GM19099 (cell line): ENCODE results near the gene YTHDC1.

Experiments
- POLR2A ChIP-seq: IDR thresholded peaks from 3 replicates; pipeline ENCODE4 v1.6.1; 2011; ENCODE audit warnings: low read depth; ENCODE audit not compliant: insufficient read length; ENCODE audit errors: extremely low read depth

Gene YTHDC1

DNA sequence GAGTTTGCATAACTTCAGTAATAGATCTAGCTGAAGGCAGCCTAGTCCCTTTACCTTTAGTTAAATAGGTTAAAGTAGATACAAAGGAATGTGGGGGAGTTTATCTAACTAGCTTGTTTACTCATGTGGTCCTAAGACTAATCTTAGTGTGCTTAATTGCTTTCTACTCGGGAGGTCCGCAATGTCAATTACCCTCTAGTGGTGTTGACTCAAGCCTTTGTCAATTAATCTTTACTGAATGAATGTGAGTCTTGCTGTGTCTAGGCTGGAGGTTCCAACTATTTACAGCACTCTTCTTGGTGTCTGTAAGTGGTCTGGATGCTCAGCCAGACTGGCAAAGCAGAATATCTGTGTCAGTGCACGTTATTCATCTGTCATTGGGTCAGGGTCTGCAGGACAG, 17.9 kb upstream of the YTHDC1 start:
- TF ChIP-seq POLR2A: no peak

DNA sequence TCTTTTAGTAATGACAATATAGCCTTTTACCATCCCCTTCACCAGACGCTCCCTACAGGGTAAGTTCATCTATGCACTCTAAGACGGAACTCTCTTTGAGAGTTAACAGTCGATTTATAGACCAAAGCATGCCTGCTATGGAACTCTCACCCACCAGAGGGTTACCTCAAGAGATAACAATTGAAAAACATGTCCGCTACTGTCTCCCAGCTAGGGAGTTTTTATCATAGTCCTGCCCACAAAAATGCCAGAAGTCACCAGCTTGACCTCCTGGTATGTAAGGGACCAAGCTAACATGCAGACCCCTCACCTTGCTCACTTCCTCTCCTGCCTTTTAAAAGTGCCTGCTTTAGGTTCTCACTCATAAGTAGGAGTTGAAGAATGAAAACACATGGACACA, 16.7 kb upstream of the YTHDC1 start:
- no peak for TF ChIP-seq POLR2A

DNA sequence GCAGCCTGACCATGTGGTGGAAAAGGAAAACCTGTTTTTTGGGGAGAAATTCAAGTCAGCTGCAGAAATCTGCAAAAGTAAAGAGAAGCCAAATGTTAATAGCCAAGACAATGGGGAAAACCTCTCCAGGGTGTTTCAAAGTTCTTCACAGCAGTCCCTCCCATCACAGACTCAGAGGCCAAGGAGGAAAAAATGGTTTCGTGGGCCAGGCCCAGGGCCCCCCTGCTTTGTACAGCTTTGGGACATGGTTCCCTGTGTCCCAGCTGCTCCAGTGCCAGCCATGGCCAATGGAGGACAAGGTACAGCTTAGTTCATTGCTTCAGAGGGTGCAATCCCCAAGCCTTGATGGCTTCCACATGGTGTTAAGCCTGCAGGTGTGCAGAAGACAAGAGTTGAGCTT, 15.2 kb upstream of the YTHDC1 start:
- TF ChIP-seq POLR2A: no peak

DNA sequence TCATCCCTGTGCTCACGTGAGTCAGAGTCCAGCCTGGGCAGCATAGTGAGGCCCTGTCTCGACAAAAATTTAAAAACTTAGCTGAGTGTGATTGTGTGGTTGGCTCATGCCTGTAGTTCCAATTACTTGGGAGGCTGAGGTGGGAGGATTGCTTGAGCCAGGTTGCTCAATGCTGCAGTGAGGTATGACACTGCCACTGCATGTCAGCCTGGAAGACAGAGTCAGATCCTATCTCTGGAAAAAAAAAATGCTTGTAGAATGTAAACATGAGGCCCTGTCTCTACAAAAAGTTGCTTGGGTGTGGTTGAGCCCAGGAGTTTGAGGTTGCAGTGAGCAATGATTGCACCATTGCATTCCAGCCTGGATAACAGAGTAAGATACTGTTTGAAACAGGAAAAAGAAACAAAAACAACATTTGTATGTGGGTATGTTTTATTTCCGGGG, 11.3 kb upstream of the YTHDC1 start:
- TF ChIP-seq POLR2A: no peak

DNA sequence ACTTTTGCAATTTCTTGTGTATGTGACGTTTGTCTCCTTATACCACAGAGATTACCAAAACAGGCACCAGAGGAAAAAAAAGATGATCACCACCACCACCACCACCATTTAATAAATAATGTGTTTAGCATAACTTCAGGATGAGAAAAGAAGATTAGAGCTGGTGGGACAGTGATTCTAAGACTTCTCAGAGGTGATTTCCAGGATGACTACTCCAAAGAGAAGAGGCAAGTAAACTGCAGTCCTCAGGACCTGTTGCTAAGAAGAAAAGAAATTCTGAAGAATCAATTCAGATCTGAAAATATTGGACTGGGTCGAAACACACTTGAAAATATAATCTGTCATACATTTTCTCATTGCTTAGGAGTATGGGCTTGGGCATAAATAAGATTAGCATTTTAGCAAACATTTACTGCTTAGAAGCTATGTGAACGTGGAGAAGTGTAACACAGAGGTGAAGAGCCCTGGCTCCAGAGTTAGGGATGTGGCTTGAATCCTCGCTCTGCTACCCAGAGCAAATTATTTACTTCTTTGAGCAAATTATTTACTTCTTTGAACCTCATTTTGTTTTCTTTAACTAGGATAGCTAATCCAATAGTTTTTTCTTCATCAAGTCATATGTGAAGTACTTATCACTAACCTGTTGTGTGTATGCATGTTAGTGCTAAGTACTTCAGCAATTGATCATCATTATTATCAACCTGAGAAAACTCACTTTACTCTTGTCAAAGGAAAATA, 10.5 kb upstream of the YTHDC1 start:
- TF ChIP-seq POLR2A: no peak

DNA sequence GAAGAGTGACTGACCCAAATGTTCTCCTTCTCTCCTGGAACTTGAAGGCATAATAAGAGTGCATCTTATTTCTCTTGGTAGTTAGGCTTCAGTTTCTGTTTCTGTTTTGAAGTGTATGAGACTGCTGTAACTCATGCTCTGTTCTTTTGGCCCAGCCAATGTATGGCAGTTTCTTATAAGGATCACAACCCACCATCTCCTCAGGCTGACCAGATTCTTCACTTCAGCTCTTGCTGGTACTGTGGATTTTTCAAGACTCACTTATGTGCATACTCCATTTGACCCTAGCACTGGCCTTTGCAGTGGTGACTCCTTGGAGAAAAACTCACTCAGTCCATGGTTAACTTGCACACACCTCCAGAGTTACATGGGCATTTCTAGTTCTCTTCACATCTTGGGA, 9.6 kb upstream of the YTHDC1 start:
- no peak for TF ChIP-seq POLR2A

DNA sequence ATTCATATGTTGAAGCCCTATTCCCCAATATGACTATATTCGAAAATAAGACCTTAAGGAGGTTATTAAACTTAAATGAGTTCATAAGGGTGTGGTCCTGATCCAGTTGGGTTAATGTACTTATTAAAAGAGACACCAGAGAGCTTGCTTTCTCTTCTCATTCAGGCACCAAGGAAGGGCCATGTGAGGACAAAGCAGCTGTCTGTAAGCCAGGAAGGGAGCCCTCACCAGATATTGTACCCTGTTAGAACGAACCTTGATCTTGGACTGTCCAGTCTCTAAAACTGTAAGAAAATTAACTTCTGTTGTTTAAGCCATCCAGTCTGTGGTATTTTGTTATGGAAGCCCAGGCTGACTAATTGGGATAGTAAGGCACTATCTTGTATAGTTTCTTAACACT, 9.1 kb upstream of the YTHDC1 start:
- TF ChIP-seq POLR2A: no peak

DNA sequence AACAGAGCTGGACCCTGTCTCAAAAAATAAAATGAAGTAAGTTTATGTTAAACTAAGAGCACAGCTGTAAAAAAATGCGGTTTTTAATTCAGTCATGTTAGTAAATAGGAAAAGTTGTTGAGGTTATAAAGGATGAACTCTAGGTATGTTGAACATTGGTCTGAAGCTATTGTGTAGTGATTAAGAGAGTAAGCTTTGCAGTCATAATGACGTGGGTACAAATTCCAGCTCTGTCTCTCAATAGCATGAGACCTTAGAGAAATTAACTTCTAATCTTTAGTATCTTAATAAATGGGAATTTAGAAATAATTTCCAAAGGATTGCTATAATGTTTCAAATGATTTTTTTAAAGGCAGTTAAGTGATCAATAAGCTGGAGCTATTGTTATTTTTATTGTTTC, 2.9 kb upstream of the YTHDC1 start:
- TF ChIP-seq POLR2A: no peak

DNA sequence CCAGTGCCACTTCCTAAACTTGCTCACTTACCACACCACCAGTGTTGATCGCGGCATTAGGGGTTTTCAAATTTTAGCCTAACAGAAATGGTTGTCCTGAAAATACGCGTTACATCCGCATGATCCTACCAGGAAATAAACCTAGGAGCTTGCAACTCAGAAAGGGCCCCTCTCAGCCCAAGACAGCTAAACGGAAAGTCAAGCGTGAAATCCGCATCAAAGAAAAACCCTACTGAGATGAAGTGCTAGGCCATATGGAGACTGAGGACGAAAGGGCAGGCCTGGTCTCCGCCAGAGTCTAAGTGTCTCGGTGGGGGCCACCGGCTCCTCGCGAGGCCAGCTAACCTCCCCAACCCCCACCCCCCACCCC, 626 bp downstream of the YTHDC1 start:
- no peak for TF ChIP-seq POLR2A

DNA sequence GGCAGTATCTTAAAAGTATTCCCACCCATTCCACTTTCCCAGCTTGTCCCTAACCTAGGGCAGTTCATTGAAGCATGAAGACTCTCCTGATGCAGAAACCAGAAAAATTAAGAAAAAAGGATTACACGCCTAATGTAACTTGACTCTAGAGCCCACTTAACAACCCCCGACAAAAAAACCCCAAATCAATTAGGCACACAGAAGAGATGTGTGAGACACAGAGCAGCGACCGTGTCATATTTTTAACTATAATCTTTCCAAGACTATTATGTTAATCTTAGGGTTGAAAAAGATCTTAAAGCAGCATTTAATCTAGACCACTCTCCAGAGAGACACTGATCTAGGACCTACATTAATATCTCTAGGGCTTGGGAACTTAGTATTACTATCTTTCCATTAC, 1.3 kb downstream of the YTHDC1 start:
- TF ChIP-seq POLR2A: no peak

DNA sequence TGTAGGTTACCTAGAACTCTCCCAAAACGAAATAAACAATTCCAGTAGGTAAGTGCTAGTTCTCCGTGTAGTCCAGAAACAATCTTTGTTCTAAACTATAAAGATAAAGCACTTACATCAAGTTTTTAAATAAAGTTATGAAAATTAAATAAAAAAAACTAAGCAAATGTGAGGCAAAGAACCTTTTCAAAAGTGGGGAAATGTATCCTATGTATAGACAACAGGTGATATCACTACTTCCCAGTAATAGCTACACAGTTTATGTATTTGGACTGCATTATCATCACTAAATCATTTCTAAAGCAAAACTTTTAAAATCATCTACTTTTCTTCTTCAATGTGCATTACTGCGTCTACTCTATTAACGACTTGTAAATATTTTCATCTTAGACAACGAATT, 2.0 kb downstream of the YTHDC1 start:
- TF ChIP-seq POLR2A: no peak

DNA sequence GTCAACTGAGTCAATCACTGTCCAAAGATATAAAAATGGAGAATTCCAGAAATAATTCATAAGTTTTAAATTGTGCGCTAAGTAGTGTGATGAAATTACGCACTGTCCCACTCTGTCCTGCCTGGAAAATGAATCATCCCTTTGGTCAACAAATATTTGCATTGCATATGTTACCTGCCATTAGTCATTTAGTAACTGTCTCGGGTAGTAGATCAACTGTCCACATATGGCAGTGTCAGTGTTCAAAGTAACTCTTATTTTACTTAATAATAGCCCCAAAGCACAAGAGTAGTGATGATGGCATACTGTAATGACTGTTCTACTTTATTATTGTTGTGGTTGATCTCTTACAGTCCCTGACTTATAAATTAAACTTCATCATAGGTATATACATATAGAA, 3.4 kb downstream of the YTHDC1 start:
- no peak for TF ChIP-seq POLR2A

DNA sequence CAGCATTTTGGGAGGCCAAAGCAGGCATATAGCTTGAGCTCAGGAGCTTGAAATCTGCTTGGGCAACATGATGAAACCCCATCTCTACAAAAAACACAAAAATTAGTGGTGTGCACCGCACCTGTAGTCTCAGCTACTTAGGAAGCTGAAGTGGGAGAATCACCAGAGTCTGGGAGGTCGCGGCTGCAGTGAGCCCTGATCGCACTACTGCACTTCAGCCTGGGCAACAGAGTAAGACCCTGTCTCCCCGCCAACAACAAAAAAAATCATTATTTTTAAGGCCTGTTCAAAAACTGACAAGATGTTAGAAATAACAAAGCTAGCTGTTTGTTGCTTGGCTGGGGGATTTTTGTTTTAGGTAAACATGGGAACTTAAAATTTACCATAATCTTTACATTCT, 5.1 kb downstream of the YTHDC1 start:
- TF ChIP-seq POLR2A: no peak

DNA sequence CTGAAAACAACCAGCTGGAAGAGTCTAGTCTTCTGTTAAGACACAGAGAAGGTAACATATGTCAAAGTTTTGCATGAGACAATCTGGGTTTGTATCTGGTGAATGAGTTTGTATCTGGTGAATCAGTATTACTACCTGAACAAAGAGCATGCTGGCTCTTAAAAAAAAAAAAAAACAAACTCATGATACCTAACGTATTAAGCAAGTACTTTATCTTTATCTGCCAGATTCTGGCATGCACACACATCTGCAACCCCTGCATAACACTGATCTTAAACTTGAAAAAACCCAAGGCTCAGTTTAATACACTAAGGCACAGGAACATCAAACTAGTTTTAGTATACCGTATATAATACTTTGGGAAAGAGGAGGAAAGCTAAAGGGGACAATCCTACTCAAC, 5.8 kb downstream of the YTHDC1 start:
- no peak for TF ChIP-seq POLR2A

DNA sequence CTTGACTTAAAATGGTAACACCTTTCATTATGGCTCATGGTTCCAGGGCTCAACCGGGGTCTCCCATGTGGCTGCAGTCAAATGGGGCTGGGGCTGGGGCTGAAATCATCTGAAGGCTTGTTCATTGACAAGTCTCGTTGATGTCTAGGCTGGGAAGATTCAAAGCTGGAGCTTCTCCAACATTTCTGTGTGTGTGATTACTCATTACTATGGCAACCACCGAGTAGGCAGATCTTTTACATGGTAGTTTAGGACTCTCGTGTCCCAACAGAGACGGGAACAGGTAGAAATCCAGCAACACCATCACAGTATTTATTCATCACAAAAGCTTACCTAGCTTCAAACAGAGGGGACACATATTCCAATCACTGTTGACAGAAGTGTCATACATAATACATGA, 7.8 kb downstream of the YTHDC1 start:
- no peak for TF ChIP-seq POLR2A

DNA sequence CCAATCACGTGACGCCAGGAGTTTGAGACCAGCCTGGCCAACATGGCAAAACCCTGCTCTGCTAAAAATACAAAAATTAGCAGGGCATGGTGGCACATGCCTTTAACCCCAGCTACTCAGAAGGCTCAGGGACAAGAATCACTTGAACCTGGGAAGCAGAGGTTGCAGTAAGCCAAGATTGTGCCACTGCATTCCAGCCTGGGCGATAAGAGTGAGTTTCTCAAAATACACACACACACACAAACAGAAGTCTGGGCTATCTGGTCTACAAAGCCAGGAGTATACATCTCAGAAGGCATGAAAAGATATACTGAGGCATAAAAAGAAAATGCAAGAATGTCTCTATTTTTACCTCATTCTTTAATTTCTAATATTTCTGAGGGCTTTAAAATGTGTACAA, 11.3 kb downstream of the YTHDC1 start:
- no peak for TF ChIP-seq POLR2A

DNA sequence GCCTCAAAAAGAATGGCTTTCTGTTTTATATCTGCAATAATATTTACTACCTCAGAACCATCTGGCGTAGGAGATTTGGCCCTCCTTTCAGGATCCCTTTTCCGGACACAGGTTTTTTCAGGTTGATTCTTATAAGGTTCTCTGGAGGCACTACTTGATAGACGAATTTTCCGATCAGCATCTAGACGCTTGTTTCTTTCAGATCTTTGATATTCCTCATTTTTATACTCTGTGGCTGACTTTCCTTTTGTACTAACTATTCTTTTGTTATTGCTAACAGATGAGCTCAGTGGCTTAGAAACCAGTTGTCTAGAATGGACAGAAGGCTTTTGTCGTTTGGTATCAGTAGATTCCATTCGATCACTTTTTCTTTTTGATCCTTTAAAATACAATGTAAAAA, 12.4 kb downstream of the YTHDC1 start:
- TF ChIP-seq POLR2A: no peak

DNA sequence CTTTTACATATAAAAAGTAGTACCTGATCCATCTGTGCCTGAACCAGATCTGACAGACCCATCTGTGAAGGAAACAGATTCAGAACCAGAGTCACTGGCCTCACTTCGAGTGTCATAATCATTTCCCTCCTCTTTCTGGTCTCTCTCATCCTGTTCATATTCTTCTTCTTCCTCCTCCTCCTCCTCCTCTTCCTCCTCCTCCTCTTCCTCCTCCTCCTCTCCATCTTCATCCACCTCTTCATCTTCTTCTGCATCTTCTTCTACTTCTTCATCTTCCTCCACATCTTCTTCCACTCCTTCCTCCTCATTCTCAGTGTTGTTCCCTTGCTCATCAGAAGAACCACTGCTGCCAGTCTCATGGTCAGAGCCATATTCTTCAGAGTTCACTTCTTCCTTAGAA, 12.9 kb downstream of the YTHDC1 start:
- TF ChIP-seq POLR2A: no peak

DNA sequence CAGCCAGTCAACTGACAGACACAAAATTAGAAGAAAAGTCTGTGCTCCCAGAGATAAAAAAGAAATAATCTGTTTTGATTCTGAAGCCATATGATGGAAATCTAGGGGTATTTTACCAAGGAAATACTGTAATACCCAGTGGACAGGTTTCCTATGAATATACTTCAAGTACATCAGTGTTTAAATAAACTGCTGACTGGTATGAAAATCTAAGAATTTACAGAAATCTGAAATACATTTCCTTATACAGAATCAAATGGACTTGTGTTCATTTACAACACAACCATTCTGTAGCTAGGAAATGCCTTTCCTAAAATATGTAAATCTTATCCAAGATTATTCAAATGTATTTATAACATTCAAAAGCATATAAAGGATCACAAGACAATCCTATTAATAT, 13.4 kb downstream of the YTHDC1 start:
- TF ChIP-seq POLR2A: no peak
